ENCODE results near the gene LINC01488.

The LINC01488 gene

GRCh38 chr11:69465236-69466000 lies 16.0 kb upstream of the LINC01488 start:
- no peak for DNase-seq

GRCh38 chr11:69466039-69466438 lies 15.4 kb upstream of the LINC01488 start:
- DNase-seq: no peak

- DNase-seq: no peak
These were observed 14.3 kb upstream of the LINC01488 start for GRCh38 chr11:69467196-69467595.

- DNase-seq: no peak
These were observed 13.8 kb upstream of the LINC01488 start for GRCh38 chr11:69467646-69468045.

DNA sequence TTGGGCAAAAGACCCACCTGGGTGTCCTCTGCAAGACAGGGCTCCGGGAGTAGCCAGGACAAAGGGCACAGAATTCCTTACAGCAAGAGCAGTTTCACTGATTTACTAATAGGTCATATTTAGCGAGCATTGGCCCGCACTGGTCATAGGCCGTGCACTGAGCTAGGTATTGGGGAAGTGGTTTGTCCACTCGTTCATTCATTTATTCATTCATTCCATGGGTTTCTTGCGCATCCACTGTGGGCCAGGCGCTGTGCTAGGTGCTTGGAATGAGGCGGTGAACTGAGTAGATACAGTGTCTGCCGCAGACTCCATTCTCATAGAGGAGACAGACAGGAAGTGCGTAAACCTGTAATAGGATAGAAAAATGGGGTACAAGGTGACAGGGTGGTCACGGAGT lies 13.2 kb upstream of the LINC01488 start:
- no peak for DNase-seq

DNA sequence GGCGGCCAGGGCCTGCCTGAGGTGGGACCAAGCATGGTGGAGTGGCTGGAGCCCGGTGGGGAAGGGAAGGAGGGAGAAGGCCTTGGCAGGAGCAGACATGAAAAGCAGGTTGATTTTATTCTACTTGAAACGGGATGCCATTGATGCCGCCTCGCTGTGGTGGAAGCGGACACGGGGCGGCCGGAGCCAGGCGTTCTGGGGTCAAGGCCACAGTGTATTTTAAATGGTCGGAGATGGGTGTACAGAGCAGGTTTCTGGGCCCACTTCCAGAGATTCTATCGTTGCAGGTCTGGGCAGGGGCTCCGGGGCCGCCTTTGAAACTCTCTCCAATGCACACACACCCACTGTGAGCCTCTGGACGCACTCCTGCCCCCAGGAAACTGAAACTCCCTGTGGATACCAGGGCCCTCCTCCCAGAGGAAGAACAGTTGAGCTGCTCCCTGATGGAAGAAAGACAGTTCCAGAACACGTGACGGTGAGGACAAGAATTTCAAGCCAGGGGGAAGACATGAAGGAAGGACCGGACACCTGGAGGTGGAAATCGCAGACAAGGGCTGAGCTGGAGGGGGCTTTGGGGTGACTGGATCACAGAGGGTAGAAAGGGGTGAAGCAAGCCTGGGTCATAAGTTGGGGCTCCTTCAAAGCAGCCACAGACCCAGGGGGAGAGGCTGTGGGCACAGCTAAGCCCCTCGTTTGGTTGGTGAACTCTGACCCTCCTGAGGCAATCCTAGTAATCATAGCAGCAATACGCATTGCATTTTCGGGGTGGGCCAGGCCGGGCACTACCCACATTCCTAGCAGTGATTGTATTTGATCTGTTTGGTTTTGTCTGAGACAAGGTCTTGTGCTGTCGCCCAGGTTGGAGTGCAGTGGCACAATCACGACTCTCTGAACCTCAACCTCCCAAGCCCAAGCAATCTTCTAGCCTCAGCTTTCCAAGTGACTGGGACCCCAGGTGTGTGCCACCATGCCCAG lies 12.3 kb upstream of the LINC01488 start:
- DNase-seq: no peak

DNA sequence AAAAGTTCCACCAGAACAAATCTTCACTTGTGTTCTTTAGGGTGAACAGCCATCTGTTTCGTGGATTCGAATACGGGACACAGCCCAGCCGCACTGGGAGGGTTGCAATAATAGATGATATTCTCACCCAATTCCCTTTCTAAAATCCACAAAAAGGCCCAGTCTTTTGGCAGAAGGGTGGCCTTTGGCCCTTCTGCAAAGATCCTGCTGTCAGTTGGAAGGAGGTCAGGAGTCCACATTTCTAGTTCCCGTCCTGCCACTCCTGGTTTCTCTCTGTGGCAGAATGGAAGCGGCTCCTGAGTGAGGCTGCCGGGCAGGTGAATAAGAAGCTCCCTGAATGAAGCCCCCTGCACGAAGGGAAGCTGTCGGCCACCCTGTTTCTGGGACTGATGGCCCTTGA lies 11.2 kb upstream of the LINC01488 start:
- no peak for DNase-seq

DNA sequence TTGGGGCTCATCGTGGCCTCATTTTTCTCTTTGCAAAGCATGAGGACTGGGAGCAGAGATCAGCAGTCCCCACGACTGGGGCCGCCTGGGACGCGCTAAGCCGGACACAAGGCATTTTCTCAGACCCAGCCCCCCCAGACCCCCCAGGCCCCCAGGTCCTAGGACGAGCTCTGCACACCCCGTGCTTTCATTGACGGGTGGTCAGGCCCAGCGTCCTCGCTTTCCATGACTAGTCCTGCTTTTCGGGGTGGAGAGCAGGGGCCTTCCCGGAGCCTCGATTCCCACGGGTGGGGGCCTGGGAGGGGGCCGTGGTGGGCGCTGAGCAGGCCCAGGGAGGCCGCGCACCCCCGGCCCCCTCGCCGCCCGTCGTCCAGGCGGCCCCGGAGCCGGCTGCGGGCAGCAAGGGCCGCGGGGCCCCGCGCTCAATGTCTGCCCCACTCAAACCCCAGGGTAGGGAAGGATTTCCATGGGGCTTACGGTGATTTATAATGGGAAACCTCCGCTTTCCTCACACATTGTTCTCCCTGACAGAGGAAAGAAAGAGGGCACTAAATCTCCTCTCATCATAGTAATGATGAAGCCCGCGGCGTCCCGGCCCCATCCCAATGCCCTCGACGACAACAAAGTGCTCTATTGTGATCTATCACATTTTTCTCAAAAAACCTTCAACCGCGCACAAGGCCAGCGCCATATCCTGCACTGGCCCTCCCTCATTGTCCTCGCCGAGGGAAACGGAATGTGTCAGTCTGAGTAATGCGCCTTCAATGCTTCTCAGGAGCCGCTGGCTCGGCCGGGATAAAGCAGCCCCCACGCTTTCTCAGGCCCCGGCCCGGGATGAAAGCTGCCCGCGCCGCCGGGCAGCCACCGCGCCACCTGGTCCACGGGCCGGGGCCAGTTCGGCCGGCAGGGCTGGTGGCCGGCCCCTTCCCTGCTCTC lies 10.4 kb upstream of the LINC01488 start:
- no peak for DNase-seq

DNA sequence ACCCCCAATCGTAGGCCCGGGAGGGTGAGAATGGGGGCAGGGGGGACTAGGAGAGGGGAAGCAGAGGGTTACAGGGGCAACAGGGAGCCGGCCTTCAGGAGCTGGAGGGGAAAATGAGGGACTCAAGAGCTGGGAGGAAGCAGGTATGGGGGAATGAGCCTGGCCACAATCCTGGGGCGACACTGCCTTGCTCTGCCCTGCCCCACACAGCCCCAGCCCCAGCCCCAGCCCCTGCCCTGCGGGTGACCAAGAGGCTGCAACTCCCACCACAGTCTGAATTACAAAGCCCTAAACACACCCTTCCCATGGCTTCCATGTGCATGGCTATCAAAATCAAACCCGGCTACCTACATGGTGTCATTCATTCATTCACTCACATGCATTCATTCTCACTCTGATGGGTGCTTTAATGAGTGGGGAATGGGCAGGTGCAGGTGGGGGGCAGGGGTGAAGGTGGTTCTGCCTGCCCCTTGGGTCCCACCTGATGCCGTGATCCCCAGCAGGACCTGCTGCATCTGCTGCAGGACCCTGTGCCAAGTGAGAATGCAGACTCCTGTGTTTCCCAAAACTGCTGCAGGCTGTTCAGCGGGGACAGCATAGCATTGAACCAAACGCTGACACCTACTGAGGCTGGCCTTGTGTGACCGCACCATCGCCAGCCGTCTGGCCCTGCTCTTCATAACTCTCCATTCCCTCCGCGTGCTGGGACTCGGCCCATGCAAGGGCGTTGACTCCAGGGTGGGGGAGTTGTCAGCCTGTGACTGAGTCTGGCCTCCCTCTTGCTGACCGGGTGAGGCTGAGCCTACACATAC lies 9.5 kb upstream of the LINC01488 start:
- DNase-seq: no peak

DNA sequence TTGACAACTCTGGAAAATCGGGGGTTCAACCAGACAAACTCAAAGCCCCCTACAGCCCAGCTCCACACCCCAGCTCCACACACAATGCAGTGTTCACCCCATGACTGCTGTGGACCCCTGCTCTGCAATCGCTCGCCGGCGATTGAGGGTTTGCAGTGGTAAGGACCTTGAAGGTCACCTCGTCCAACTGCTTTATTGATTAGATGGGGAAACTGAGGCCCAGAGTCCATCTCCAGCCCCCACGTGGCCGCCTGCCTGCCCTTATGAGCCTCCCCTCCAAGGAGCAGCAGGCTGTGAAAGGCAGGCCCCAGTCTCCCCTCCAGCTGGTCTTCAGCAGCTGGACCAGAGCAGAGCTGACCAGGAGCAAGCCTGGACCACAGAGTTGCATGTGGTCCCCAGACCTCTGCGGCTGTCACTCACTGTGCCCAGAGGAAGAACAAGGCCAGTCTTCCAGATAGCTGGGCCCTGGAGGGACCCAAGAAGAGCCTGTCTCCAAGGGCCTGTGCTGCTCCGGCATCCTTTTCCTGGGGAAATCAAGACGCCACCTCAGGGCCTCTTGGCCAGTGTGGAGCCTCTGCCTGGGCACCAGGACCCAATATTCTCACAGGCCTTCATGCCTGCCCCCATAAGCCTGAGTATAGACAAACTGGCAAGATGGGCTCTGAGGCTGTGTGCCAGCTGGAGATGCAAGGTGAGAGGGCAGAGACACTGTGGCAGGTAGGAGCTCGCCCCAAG lies 8.8 kb upstream of the LINC01488 start:
- no peak for DNase-seq

GRCh38 chr11:69473276-69473845 lies 8.1 kb upstream of the LINC01488 start:
- DNase-seq: no peak

DNA sequence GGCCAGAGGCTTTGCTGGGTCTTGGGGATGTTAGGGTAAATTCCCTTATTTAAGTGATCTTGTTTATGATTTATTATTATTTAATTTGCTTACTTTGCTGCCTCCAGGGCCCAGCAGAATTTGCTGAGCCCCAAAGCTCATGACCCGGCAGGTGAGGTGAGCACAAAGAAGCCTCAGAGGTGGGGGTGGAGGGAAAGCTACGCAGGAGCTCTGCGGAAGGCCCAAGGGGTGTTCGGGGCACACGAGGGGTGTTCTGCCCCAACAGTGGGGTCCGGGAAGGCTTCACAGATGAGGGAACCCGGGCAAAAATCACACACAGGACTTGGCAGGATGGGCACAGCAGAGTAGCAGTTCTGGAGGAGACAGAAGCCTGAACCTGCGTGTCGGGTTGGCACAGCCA lies 6.7 kb upstream of the LINC01488 start:
- DNase-seq: no peak

- no peak for DNase-seq
These were observed 6.2 kb upstream of the LINC01488 start for GRCh38 chr11:69475141-69475865.

DNA sequence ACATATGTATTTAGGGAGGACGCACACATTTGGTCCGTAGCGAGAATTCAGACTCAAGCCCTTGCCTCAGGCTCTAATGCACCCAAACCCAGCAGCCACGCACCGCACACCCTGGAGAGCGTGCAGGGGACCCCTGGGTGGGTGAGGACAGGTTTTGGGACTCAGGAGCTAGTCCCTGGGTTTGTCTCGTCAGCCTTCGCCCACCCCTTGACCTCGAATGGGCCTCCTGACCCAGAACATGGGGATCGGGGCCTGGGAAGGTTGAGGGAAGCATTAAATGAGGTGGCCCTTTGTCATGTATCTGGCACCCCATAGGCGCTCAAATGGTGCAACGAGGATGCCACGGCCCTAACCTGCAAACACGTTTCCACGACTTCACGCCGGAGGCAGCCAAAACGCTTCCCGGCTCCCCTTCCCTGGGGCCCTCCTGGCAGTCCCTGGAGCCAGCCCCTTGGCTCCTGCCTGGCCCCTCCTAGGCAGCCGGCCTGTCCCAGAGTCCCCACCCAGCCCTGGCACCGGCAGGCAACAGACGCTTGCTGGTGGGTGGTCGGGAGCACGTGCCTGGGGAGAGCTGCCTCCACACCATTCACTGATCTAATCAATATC lies 5.5 kb upstream of the LINC01488 start:
- no peak for DNase-seq

DNA sequence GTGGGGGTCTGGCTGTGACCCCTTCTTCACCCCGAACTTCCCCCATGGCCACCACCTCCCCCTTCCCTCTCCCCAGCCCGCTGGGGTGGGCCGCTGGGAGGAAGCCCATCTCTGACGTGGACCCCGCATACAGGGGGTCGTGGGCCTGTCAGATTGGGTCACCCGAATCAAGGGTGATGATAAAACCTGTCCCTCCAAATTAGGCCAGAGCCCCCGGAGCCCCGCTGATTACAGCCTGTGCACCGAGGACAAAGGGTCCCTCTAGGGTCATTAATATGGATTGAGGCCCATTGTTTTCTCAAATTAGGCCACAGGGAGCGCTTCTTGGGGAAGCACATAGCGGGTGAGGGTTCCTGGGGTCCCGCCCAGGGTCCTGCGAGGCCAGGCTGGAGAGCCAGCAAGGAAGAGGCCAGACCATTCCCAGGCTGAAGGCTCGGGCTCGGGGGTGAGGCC lies 4.9 kb upstream of the LINC01488 start:
- DNase-seq: no peak

DNA sequence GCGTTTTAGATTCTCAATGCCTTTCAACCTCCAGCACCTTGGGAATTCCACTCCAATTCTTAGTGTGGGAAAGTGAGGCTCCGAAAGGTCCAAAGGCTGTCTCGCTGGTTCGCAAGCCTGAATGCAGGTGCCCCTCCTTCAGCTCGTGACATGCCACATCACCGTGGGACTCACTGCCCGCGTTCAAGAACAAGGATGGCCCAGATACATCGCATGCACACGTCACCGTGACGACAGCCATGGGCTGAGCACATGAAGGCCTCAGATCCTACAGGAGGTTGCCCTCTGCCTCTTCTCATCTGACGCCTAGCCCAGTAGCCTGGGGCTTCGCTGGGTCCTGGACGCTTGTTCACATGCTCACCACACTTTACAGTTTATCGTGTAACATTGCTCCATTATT lies 4.4 kb upstream of the LINC01488 start:
- no peak for DNase-seq

DNA sequence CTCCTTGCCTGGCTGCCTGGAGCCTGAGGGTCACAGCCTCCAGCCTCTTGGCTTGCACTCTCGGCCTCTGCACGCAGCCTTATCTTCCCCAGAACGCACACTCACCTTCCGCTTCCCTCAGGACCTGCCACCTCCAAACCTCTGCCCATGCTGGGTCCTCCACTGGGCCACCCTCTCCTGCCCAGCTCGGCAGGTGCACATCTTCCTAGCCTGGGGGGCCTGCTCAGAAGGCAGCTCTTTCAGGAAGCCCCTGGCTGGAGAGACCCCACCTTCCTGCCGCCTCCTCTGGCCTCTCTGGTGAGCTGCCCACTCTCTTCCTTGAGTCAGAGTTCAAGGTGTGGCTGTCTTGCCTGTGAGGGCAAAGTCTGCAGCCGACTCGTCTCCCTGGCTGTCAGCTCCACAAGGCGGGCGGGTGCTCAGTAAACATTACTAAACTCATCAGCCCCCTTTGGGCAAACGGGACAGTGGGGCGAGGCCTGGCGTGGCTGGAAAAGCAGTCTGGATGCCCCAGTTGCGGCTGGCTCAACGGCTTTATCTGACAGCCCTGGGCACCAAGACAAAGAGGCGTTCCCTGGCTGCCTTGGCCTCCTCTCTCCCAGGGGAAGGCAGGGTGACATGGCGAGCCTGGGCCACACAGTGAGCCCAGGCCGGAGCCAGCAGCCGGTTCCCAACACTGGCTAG lies 1.7 kb upstream of the LINC01488 start:
- no peak for DNase-seq

DNA sequence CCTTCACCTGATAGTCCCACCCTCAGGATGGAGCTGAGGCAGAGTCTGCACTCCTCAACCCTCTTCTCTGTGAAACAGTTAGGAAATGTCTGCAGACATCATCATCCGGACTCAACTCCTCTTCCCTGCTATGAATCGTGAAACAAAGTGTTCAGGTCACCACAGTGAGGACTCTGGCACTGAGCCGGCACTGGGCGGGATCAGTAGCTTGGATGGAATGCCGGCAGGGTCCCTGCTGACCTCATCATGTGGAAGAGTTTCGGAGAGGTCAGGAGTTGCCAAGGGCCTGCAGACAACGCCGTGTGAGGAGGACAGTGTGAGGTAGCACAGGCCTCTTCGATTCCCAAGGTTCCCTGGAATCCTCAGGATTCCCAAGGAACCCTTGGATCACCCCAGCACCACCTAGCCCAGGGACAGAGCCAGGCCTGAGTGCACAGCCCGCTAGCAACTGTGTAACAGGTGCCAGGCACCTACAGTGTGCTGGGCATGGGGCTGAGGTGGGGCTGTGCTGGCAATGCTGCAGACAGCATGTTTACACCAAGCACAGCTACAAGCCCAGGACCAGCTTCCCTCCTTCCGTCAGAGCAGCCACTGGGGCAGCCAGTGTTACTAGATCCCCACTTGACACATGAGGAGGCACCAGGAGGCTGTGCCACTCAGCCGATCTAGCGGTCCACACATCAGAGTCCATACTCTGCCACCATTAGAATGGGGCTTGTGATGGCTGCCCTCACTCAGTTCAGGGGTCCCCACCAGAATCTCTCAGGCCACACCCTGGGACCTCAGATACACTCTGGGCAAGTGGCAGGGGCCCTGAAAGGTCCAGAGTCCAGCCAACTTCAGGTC lies 693 bp upstream of the LINC01488 start:
- no peak for DNase-seq
